H1 (cell line): ENCODE measurements around the gene DOCK9. TPM values are rescaled to one million over a fixed set of nuclear protein-coding genes. Genes with fewer than 3 reads are reported as not detected.
A peak's percentile ranks its signal among the peaks of the same experiment; 100 is the strongest.

Experiments used
- CTCF ChIA-PET: fragments of 300-600 bp; sonication (Branson Sonifier 250); formaldehyde crosslinking; loops from one replicate; lab custom pipeline; 2021; ENCODE audit not compliant: partially characterized antibody; lab: Charles Lee
- POLR2A ChIA-PET: fragments of 300-600 bp; sonication (Branson Sonifier 250); formaldehyde crosslinking; loops from one replicate; lab custom pipeline; 2021; ENCODE audit warnings: inconsistent platforms; ENCODE audit not compliant: partially characterized antibody; lab: Charles Lee
- DNase-seq, 2 experiments: peaks; one replicate each; pipeline versions ENCODE4 v3.0.0 to v3.0.0-alpha.2; 2010 to 2022; ENCODE audit warnings: low spot score in 2 of 2, low read depth in 1 of 2, mixed read lengths in 1 of 2
- FAIRE-seq: peaks from 2 replicates; lab custom pipeline; 2011; peaks lifted over from hg19 to GRCh38; lab: Jason Lieb, UNC
- H2AFZ ChIP-seq: 2 replicates; pipeline ENCODE4 v1.8.1; 2012; ENCODE audit warnings: low read length, inconsistent platforms
- H2AK5ac ChIP-seq: 2 replicates; pipeline ENCODE4 v1.6.1; 2013; ENCODE audit warnings: low read depth, low read length
- H2BK120ac ChIP-seq: replicated peaks from 2 replicates; pipeline ENCODE3; 2013; ENCODE audit warnings: low read depth, low read length, inconsistent platforms
- H2BK12ac ChIP-seq: 2 replicates; pipeline ENCODE4 v1.6.1; 2013; ENCODE audit warnings: low read depth, low read length
- H2BK15ac ChIP-seq: 2 replicates; pipeline ENCODE4 v1.6.1; 2013; ENCODE audit warnings: low read length
- H2BK20ac ChIP-seq: 2 replicates; pipeline ENCODE4 v1.6.1; 2013; ENCODE audit warnings: low read length
- H2BK5ac ChIP-seq: 2 replicates; pipeline ENCODE4 v1.6.1; 2013; ENCODE audit warnings: low read depth, low read length
- H3K14ac ChIP-seq: 2 replicates; pipeline ENCODE4 v1.6.1; 2013; ENCODE audit warnings: inconsistent platforms; ENCODE audit not compliant: insufficient read length
- H3K18ac ChIP-seq: 2 replicates; pipeline ENCODE4 v1.6.1; 2013; ENCODE audit warnings: low read length; ENCODE audit errors: extremely low read depth
- H3K23ac ChIP-seq: 2 replicates; pipeline ENCODE4 v1.6.1; 2013; ENCODE audit warnings: inconsistent platforms; ENCODE audit not compliant: insufficient read length
- H3K23me2 ChIP-seq: 2 replicates; pipeline ENCODE4 v1.6.1; 2013; ENCODE audit warnings: low read depth, low read length
- H3K27ac ChIP-seq: 2 replicates; pipeline ENCODE4 v1.6.1; 2011; ENCODE audit warnings: low read depth, low read length, inconsistent platforms
- H3K27me3 ChIP-seq, 4 experiments: replicated peaks in 1 of 4; 1 replicate in 1 of 4; 2 replicates in 3 of 4; pipeline versions ENCODE4 v1.6.1 to v1.8.1; 2011 to 2013; ENCODE audit warnings: low read length in 3 of 4, mild to moderate bottlenecking in 3 of 4, inconsistent platforms in 2 of 4, mixed read lengths in 2 of 4, moderate library complexity in 1 of 4; ENCODE audit not compliant: control insufficient read depth in 3 of 4, insufficient read depth in 3 of 4; ENCODE audit errors: extremely low read depth in 1 of 4
- H3K36me3 ChIP-seq, 4 experiments: 2 replicates each; pipeline versions ENCODE4 v1.6.1 to v1.8.1; 2011 to 2013; ENCODE audit warnings: mild to moderate bottlenecking in 4 of 4, low read length in 3 of 4, moderate library complexity in 2 of 4, control low read depth in 1 of 4, inconsistent platforms in 1 of 4; ENCODE audit not compliant: insufficient read depth in 4 of 4, control insufficient read depth in 2 of 4
- H3K4ac ChIP-seq: replicated peaks from 2 replicates; pipeline ENCODE3; 2013; ENCODE audit warnings: low read length, low read depth, mixed read lengths, inconsistent platforms; ENCODE audit not compliant: insufficient read length
- H3K4me1 ChIP-seq, 4 experiments: replicated peaks in 1 of 4; 1 replicate in 1 of 4; 2 replicates in 3 of 4; pipeline versions ENCODE4 v1.6.1 to v1.8.1; 2011 to 2013; ENCODE audit warnings: low read length in 3 of 4, inconsistent platforms in 2 of 4, mixed read lengths in 1 of 4; ENCODE audit not compliant: insufficient read depth in 4 of 4, control insufficient read depth in 3 of 4
- H3K4me2 ChIP-seq, 2 experiments: 2 replicates each; pipeline versions ENCODE4 v1.6.1 to v1.8.1; 2011 to 2013; ENCODE audit warnings: low read depth in 2 of 2, low read length in 2 of 2, control low read depth in 1 of 2, inconsistent platforms in 1 of 2, mild to moderate bottlenecking in 1 of 2; ENCODE audit not compliant: insufficient read depth in 1 of 2
- H3K4me3 ChIP-seq, 4 experiments: fragments of 200-600, 300-600 bp in 1 of 4; sonication (generic), shearing (Covaris generic), sonication (Bioruptor Twin) in 1 of 4; 2 replicates each; pipeline versions ENCODE4 v1.5.1 to v1.8.1; 2011 to 2016; ENCODE audit warnings: low read length in 4 of 4, low read depth in 3 of 4, control low read depth in 2 of 4, inconsistent platforms in 2 of 4, mild to moderate bottlenecking in 2 of 4, mixed read lengths in 1 of 4, moderate library complexity in 1 of 4; ENCODE audit not compliant: insufficient read depth in 2 of 4; ENCODE audit errors: extremely low read depth in 1 of 4
- H3K56ac ChIP-seq: replicated peaks from 2 replicates; pipeline ENCODE3; 2013; ENCODE audit warnings: low read depth, mild to moderate bottlenecking, mixed read lengths, low read length, inconsistent platforms; ENCODE audit not compliant: insufficient read length
- H3K79me1 ChIP-seq: 2 replicates; pipeline ENCODE4 v1.6.1; 2013; ENCODE audit warnings: low read depth, low read length, control low read depth
- H3K79me2 ChIP-seq, 2 experiments: 2 replicates each; pipeline versions ENCODE4 v1.6.1 to v1.8.1; 2012 to 2013; ENCODE audit warnings: low read length in 2 of 2, mild to moderate bottlenecking in 2 of 2, inconsistent platforms in 1 of 2; ENCODE audit not compliant: insufficient read depth in 2 of 2, control insufficient read depth in 1 of 2
- H3K9ac ChIP-seq, 4 experiments: replicated peaks in 1 of 4; 1 replicate in 1 of 4; 2 replicates in 3 of 4; pipeline versions ENCODE4 v1.6.1 to v1.8.1; 2011 to 2013; ENCODE audit warnings: low read depth in 3 of 4, low read length in 3 of 4, control low read depth in 2 of 4, mild to moderate bottlenecking in 2 of 4, moderate library complexity in 2 of 4, inconsistent platforms in 1 of 4; ENCODE audit errors: extremely low read depth in 1 of 4
- H3K9me3 ChIP-seq, 2 experiments: 2 replicates each; pipeline versions ENCODE4 v1.6.1 to v1.8.1; 2012 to 2013; ENCODE audit warnings: mild to moderate bottlenecking in 2 of 2, moderate library complexity in 2 of 2, control low read depth in 1 of 2, inconsistent platforms in 1 of 2, low read depth in 1 of 2, low read length in 1 of 2, mixed read lengths in 1 of 2; ENCODE audit not compliant: insufficient read depth in 2 of 2
- H4K20me1 ChIP-seq, 2 experiments: replicated peaks in 1 of 2; 2 replicates each; pipeline versions ENCODE3 to v1.8.1; 2011 to 2013; ENCODE audit warnings: inconsistent platforms in 2 of 2, low read length in 2 of 2, mild to moderate bottlenecking in 1 of 2; ENCODE audit not compliant: insufficient read depth in 2 of 2, control insufficient read depth in 1 of 2
- H4K5ac ChIP-seq: 2 replicates; pipeline ENCODE4 v1.6.1; 2013; ENCODE audit warnings: low read length, low read depth, mixed read lengths, inconsistent platforms; ENCODE audit not compliant: insufficient read length
- H4K8ac ChIP-seq: 2 replicates; pipeline ENCODE4 v1.8.0; 2013; ENCODE audit warnings: mild to moderate bottlenecking, moderate library complexity, low read length, inconsistent platforms; ENCODE audit not compliant: insufficient read depth; ENCODE audit errors: extremely low read depth
- H4K91ac ChIP-seq: replicated peaks from 2 replicates; pipeline ENCODE3; 2013; ENCODE audit warnings: low read length, mixed read lengths, inconsistent platforms; ENCODE audit not compliant: insufficient read length
- ASH2L ChIP-seq: fragments of 200-600, 300-600 bp; sonication (generic); IDR thresholded peaks from one replicate; pipeline ENCODE4 v1.7.1; 2017; ENCODE audit warnings: low read length
- CBX8 ChIP-seq: fragments of 300-800, 300-1000 bp; sonication (generic); IDR thresholded peaks from 2 replicates; pipeline ENCODE4 v1.7.1; 2016; ENCODE audit warnings: low read depth, low read length, borderline replicate concordance
- CREB1 ChIP-seq: IDR thresholded peaks from 2 replicates; pipeline ENCODE4 v1.6.1; 2012; ENCODE audit warnings: inconsistent platforms
- EZH2 ChIP-seq: fragments of 200-600 bp; sonication (generic); IDR thresholded peaks from 2 replicates; pipeline ENCODE4 v1.7.1; 2012; ENCODE audit warnings: low read depth, mild to moderate bottlenecking, moderate library complexity, low read length, inconsistent platforms; ENCODE audit not compliant: severe bottlenecking
- KDM5A ChIP-seq: fragments of 200-600 bp; IDR thresholded peaks from 2 replicates; pipeline ENCODE4 v1.7.1; 2012; ENCODE audit warnings: mild to moderate bottlenecking, low read length, inconsistent platforms, mixed read lengths
- RBBP5 ChIP-seq: IDR thresholded peaks from 2 replicates; pipeline ENCODE4 v1.7.1; 2012; ENCODE audit warnings: low read depth, mild to moderate bottlenecking, inconsistent platforms, low read length, moderate library complexity, borderline replicate concordance
- TBP ChIP-seq: IDR thresholded peaks from 2 replicates; pipeline ENCODE4 v1.6.1; 2011; ENCODE audit warnings: low read depth, low read length, improper control_type of control experiment
- WGBS, 2 experiments: shearing (Covaris generic) in 1 of 2; methylation state at CpG; one replicate each; pipeline versions ENCODE4 v1.1.6 to v1.1.7; 2013 to 2015; ENCODE audit warnings: low lambda C conversion rate in 2 of 2, mixed read lengths in 2 of 2, inconsistent platforms in 1 of 2, low coverage in 1 of 2, missing lambda C conversion rate in 1 of 2; ENCODE audit not compliant: insufficient replicate concordance in 2 of 2, insufficient coverage in 1 of 2, insufficient read length in 1 of 2; ENCODE audit errors: extremely low coverage in 1 of 2, missing lambda C conversion rate in 1 of 2; 5-methylcytosine and 5-hydroxymethylcytosine counted together
- polyA plus RNA-seq, 7 experiments: library from polyadenylated mRNA; depleted of rRNA in 3 of 7; stranded (reverse) in 5 of 7; unstranded in 2 of 7; fragments of >200 nt in 5 of 7; fragments of 200-250 nt in 2 of 7; gene quantifications; 1 replicate in 5 of 7; 2 replicates in 1 of 7; 4 replicates in 1 of 7; pipeline versions ENCODE4 v1.2.1 to v1.2.3, GENCODE V29; 2011 to 2013; ENCODE audit warnings: missing spikeins in 2 of 7, mixed read lengths in 2 of 7
- total RNA-seq: library from RNA; stranded (reverse); fragmentation: NEBNext Ultra II Directional; extraction: Animal tissue kit (Norgen Biotek cat#: 25700); gene quantifications from 2 replicates; pipeline ENCODE4 v1.2.1, GENCODE V29; 2021
- TF ChIP-seq, protein P1 (sequence below): IDR thresholded peaks from 2 replicates; pipeline ENCODE4 v1.6.1; 2012; ENCODE audit warnings: inconsistent platforms

Gene DOCK9
- total and polyA plus RNA-seq, 2 of the 8 experiments (the other 6 are each of a cell fraction or from before 2014, with no cell fraction given) = 21.6 to 31.5 TPM

DNA sequence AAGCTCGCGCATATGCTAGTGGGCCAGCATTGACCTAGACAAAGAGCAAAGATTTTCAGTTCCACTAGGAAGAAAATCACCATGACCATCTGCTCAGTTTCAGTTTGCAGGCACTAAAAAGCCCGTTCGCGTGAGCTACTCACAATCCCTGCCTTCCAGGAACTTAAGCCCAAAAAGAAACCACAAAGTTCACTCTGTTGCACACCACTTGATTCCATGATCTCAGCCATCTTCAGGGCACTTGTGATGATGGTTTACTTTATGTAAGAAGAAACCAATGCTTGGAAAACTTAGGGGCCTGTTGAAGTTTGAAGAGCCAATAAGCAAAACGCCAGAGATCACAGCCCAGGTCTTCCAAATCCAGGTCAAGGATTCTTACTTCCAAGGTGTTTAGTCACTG is 180.4 kb downstream of the DOCK9 start:
- no peak for TF ChIP-seq RBBP5
- no peak for TF ChIP-seq EZH2
- TF ChIP-seq CBX8 = no peak
- TF ChIP-seq CREB1 = no peak
- TF ChIP-seq, protein P1, sequence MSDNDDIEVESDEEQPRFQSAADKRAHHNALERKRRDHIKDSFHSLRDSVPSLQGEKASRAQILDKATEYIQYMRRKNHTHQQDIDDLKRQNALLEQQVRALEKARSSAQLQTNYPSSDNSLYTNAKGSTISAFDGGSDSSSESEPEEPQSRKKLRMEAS = no peak
- TF ChIP-seq TBP = no peak
- no peak for TF ChIP-seq ASH2L
- no peak for TF ChIP-seq KDM5A
- no peaks in the 10 kb centered on the region for H3K27me3 ChIP-seq
- no peak overlapping the region for H2BK12ac ChIP-seq
- H2BK120ac ChIP-seq = no peak overlapping the region
- no peaks in the 10 kb centered on the region; a peak in 2 of 8 replicates for H3K36me3 ChIP-seq
- H3K23me2 ChIP-seq = no peaks in the 10 kb centered on the region
- no peaks in the 10 kb centered on the region for H3K79me2 ChIP-seq
- WGBS, 2 experiments = 92% methylated on average over 6 of the region's 6 CpGs; no CpG with 5 or more reads in 1 of the 2 experiments
- peaks cover 2% of the 10 kb centered on the region; the same call in 1 of the 2 replicates for H3K79me1 ChIP-seq
- H3K4me1 ChIP-seq = no peaks in the 10 kb centered on the region
- ChIA-PET CTCF (interaction anchor here (0.9 to 2.8 kb wide), 9 partner anchors 20 to 313 kb away, joined by 3 to 9 read pairs (median 4); no protein-coding TSS in a partner anchor), POLR2A (no interaction called here)
- no peak overlapping the region for H3K56ac ChIP-seq
- no peak overlapping the region for H2AK5ac ChIP-seq
- no peak overlapping the region for H4K91ac ChIP-seq
- no peaks in the 10 kb centered on the region for H4K20me1 ChIP-seq
- DNase-seq = no peak
- peak overlapping the region in 1 of 4 experiments; percentile 13; a peak in 1 of 7 replicates for H3K9ac ChIP-seq
- no peak overlapping the region for H2AFZ ChIP-seq
- H3K4me2 ChIP-seq = no peak overlapping the region
- H4K5ac ChIP-seq = no peak overlapping the region
- FAIRE-seq = no peak
- no peak overlapping the region for H2BK20ac ChIP-seq
- H3K4me3 ChIP-seq = no peak overlapping the region
- H3K14ac ChIP-seq = no peak overlapping the region
- no peak overlapping the region for H2BK5ac ChIP-seq
- no peak overlapping the region for H2BK15ac ChIP-seq
- H3K4ac ChIP-seq = no peak overlapping the region
- H3K9me3 ChIP-seq = no peaks in the 10 kb centered on the region
- H4K8ac ChIP-seq = no peak overlapping the region
- H3K27ac ChIP-seq = no peak overlapping the region
- H3K18ac ChIP-seq = no peak overlapping the region
- H3K23ac ChIP-seq = no peak overlapping the region
